Mesenchymal stem cell (in vitro differentiated cells and primary cell): ENCODE results near the gene MDM2.

ENCODE experiments used
- DNase-seq: peaks from one replicate; pipeline ENCODE4 v3.0.0-alpha.2; 2013
- H2AFZ ChIP-seq: one replicate; pipeline ENCODE4 v1.6.1; 2013; ENCODE audit warnings: low read depth, mild to moderate bottlenecking, control low read depth, inconsistent platforms, low read length, moderate library complexity
- H2AK5ac ChIP-seq: 2 replicates; pipeline ENCODE4 v1.6.1; 2013; ENCODE audit warnings: low read length, moderate library complexity, mild to moderate bottlenecking, inconsistent platforms; ENCODE audit not compliant: severe bottlenecking
- H2BK120ac ChIP-seq: one replicate; pipeline ENCODE4 v1.6.1; 2013; ENCODE audit warnings: low read depth, mild to moderate bottlenecking, inconsistent platforms, low read length, moderate library complexity
- H2BK12ac ChIP-seq, 2 experiments: one replicate each; pipeline ENCODE4 v1.6.1; 2013; ENCODE audit warnings: inconsistent platforms in 2 of 2, low read length in 2 of 2, mild to moderate bottlenecking in 2 of 2, moderate library complexity in 2 of 2, control low read depth in 1 of 2
- H2BK15ac ChIP-seq: one replicate; pipeline ENCODE4 v1.6.1; 2013; ENCODE audit warnings: mild to moderate bottlenecking, low read depth, inconsistent platforms; ENCODE audit not compliant: poor library complexity, severe bottlenecking
- H2BK5ac ChIP-seq: 2 replicates; pipeline ENCODE4 v1.6.1; 2013; ENCODE audit warnings: low read depth, mild to moderate bottlenecking, low read length, control low read depth, inconsistent platforms; ENCODE audit not compliant: poor library complexity, severe bottlenecking
- H3K14ac ChIP-seq, 2 experiments: one replicate each; pipeline ENCODE4 v1.6.1; 2013; ENCODE audit warnings: inconsistent platforms in 2 of 2, low read length in 2 of 2, control low read depth in 1 of 2, mild to moderate bottlenecking in 1 of 2, moderate library complexity in 1 of 2
- H3K18ac ChIP-seq, 2 experiments: one replicate each; pipeline ENCODE4 v1.6.1; 2013; ENCODE audit warnings: inconsistent platforms in 2 of 2, low read length in 2 of 2, control low read depth in 1 of 2, low read depth in 1 of 2, mild to moderate bottlenecking in 1 of 2
- H3K23ac ChIP-seq, 2 experiments: one replicate each; pipeline ENCODE4 v1.6.1; 2013; ENCODE audit warnings: inconsistent platforms in 2 of 2, low read length in 2 of 2, mild to moderate bottlenecking in 2 of 2, moderate library complexity in 2 of 2, control low read depth in 1 of 2
- H3K27ac ChIP-seq: 2 replicates; pipeline ENCODE4 v1.5.1; 2013; ENCODE audit warnings: mild to moderate bottlenecking, moderate library complexity, low read length, control low read depth, inconsistent platforms; ENCODE audit not compliant: poor library complexity, severe bottlenecking
- H3K27me3 ChIP-seq, 2 experiments: 2 replicates each; pipeline versions ENCODE4 v1.6.1 to v1.7.0; 2013; ENCODE audit warnings: low read length in 2 of 2, mild to moderate bottlenecking in 2 of 2, moderate library complexity in 2 of 2, control low read depth in 1 of 2, inconsistent platforms in 1 of 2; ENCODE audit not compliant: control insufficient read depth in 1 of 2, insufficient read depth in 1 of 2
- H3K36me3 ChIP-seq, 2 experiments: 2 replicates each; pipeline versions ENCODE4 v1.6.1 to v1.7.0; 2013; ENCODE audit warnings: low read length in 2 of 2, control low read depth in 1 of 2, inconsistent platforms in 1 of 2, low read depth in 1 of 2, mild to moderate bottlenecking in 1 of 2; ENCODE audit not compliant: insufficient read depth in 2 of 2, control insufficient read depth in 1 of 2
- H3K4ac ChIP-seq, 2 experiments: one replicate each; pipeline ENCODE4 v1.6.1; 2013; ENCODE audit warnings: inconsistent platforms in 2 of 2, low read length in 2 of 2, mild to moderate bottlenecking in 2 of 2, moderate library complexity in 2 of 2, control low read depth in 1 of 2, low read depth in 1 of 2
- H3K4me1 ChIP-seq: 2 replicates; pipeline ENCODE4 v1.6.1; 2013; ENCODE audit warnings: low read depth, low read length, control low read depth; ENCODE audit not compliant: control insufficient read depth, insufficient read depth
- H3K4me2 ChIP-seq: 2 replicates; pipeline ENCODE4 v1.6.1; 2013; ENCODE audit warnings: low read length, mild to moderate bottlenecking, inconsistent platforms; ENCODE audit not compliant: poor library complexity, severe bottlenecking
- H3K4me3 ChIP-seq, 2 experiments: 2 replicates each; pipeline versions ENCODE4 v1.5.1 to v1.7.0; 2013; ENCODE audit warnings: low read length in 2 of 2, mild to moderate bottlenecking in 2 of 2, control low read depth in 1 of 2, low read depth in 1 of 2; ENCODE audit not compliant: insufficient read depth in 1 of 2
- H3K79me1 ChIP-seq: replicated peaks from 2 replicates; pipeline ENCODE4 v1.6.1; 2013; ENCODE audit warnings: mild to moderate bottlenecking, control low read depth, low read length, inconsistent platforms; ENCODE audit not compliant: poor library complexity, severe bottlenecking
- H3K9ac ChIP-seq: 2 replicates; pipeline ENCODE4 v1.7.0; 2013; ENCODE audit warnings: mild to moderate bottlenecking, low read length, moderate library complexity
- H3K9me3 ChIP-seq: 2 replicates; pipeline ENCODE4 v1.7.0; 2013; ENCODE audit warnings: mild to moderate bottlenecking, low read length; ENCODE audit not compliant: control insufficient read depth
- H4K8ac ChIP-seq: one replicate; pipeline ENCODE4 v1.6.1; 2013; ENCODE audit warnings: inconsistent platforms, mild to moderate bottlenecking, low read length, moderate library complexity
- H4K91ac ChIP-seq: one replicate; pipeline ENCODE4 v1.6.1; 2013; ENCODE audit warnings: mild to moderate bottlenecking, low read length, inconsistent platforms
- WGBS: methylation state at CpG from one replicate; pipeline ENCODE4 v1.1.7; 2013; ENCODE audit warnings: mixed read lengths; 5-methylcytosine and 5-hydroxymethylcytosine counted together

The MDM2 gene

GRCh38 chr12:68831272-68831671 is 23.3 kb downstream of the MDM2 start:
- H4K91ac ChIP-seq: no peak overlapping the region
- no peak overlapping the region for H2AFZ ChIP-seq
- H3K27me3 ChIP-seq: no peaks in the 10 kb centered on the region
- no peak overlapping the region for H3K18ac ChIP-seq
- peaks cover 3% of the 10 kb centered on the region for H3K4me1 ChIP-seq
- H3K27ac ChIP-seq: peak overlapping the region; percentile 10
- H3K4me3 ChIP-seq: no peak overlapping the region
- no peak overlapping the region for H3K14ac ChIP-seq
- H2BK120ac ChIP-seq: no peak overlapping the region
- no peak overlapping the region for H3K4ac ChIP-seq
- peaks cover 10% of the 10 kb centered on the region for H3K79me1 ChIP-seq
- H3K36me3 ChIP-seq: peaks cover 36 to 93% of the 10 kb centered on the region in 2 experiments
- H2BK15ac ChIP-seq: no peak overlapping the region
- peak overlapping the region in 1 of 2 experiments; percentile 60 for H3K23ac ChIP-seq
- no peak overlapping the region for H2AK5ac ChIP-seq
- no peaks in the 10 kb centered on the region for H3K9me3 ChIP-seq
- DNase-seq: no peak
- H2BK5ac ChIP-seq: no peak overlapping the region
- H4K8ac ChIP-seq: no peak overlapping the region
- no peak overlapping the region for H3K4me2 ChIP-seq
- no peak overlapping the region for H2BK12ac ChIP-seq
- 92% methylated on average over 5 of the region's 6 CpGs for WGBS
- H3K9ac ChIP-seq: peak overlapping the region; percentile 45

DNA sequence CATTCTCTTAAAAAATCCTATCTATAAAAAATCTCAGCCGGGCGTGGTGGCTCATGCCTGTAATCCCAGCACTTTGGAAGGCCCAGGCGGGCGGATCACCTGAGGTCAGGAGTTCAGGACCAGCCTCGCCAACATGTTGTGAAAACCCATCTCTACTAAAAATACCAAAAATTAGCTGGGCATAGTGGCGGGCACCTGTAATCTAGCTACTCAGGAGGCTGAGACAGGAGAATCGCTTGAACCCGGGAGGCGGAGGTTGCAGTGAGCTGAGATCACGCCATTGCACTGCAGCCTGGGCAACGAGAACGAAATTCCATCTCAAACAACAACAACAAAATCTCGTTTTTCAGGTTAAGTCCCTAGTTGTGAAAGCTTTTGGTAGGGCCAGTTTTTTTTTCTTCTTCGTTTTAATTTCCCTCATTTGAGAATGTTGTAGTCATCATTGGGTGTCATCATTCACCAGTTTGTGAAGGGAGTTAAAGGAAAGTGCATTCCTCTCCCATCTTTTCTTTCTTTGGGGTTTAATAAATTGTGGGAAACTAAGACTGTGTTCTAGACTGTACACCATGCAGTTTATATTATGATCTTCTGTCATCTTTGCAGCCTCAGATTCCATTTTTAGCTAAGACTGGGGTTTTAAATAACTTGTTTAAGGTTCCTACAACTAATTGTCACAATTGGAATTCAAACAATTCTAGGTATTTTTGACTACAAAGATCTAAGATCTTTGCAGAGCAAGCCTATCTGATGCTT is 23.9 kb downstream of the MDM2 start:
- peaks cover 3% of the 10 kb centered on the region for H3K4me1 ChIP-seq
- peaks cover 10% of the 10 kb centered on the region for H3K79me1 ChIP-seq
- H3K36me3 ChIP-seq: peaks cover 34 to 95% of the 10 kb centered on the region in 2 experiments
- no peaks in the 10 kb centered on the region for H3K27me3 ChIP-seq
- no peak for DNase-seq
- no peak overlapping the region for H3K23ac ChIP-seq
- H3K27ac ChIP-seq: no peak overlapping the region
- no peaks in the 10 kb centered on the region for H3K9me3 ChIP-seq
- H2BK5ac ChIP-seq: no peak overlapping the region
- no peak overlapping the region for H4K8ac ChIP-seq
- H3K4ac ChIP-seq: no peak overlapping the region
- no peak overlapping the region for H2BK12ac ChIP-seq
- H3K14ac ChIP-seq: no peak overlapping the region
- no peak overlapping the region for H2BK120ac ChIP-seq
- H4K91ac ChIP-seq: no peak overlapping the region
- no peak overlapping the region for H2AFZ ChIP-seq
- WGBS: 95% methylated on average over 12 of the region's 14 CpGs
- no peak overlapping the region for H3K4me3 ChIP-seq
- no peak overlapping the region for H3K18ac ChIP-seq
- no peak overlapping the region for H3K4me2 ChIP-seq
- no peak overlapping the region for H2BK15ac ChIP-seq
- no peak overlapping the region for H2AK5ac ChIP-seq
- H3K9ac ChIP-seq: peak overlapping the region; percentile 45

DNA sequence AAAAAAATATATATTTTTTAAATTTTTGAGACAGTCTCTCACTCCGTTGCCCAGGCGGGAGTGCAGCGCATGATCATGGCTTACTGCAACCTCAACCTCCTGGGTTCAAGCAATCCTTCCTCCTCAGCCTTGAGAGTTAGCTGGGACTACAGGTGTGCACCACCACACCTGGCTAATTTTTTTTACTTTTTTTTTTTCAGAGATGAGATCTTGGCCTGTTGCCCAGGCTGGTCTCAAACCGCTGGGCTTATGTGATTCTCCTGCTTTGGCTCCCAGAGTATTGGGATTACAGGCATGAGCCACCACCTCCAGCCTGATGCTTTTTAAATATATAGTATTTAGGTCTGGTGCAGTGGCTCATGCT is 24.5 kb downstream of the MDM2 start:
- no peak overlapping the region for H3K4ac ChIP-seq
- peaks cover 6% of the 10 kb centered on the region for H3K4me1 ChIP-seq
- H4K8ac ChIP-seq: no peak overlapping the region
- H2BK12ac ChIP-seq: no peak overlapping the region
- no peak overlapping the region for H4K91ac ChIP-seq
- H3K36me3 ChIP-seq: peaks cover 39 to 95% of the 10 kb centered on the region in 2 experiments
- no peak for DNase-seq
- WGBS: 99% methylated on average over 4 of the region's 4 CpGs
- no peak overlapping the region for H3K9ac ChIP-seq
- no peaks in the 10 kb centered on the region for H3K27me3 ChIP-seq
- no peak overlapping the region for H2BK120ac ChIP-seq
- no peak overlapping the region for H2AK5ac ChIP-seq
- no peaks in the 10 kb centered on the region for H3K9me3 ChIP-seq
- no peak overlapping the region for H3K14ac ChIP-seq
- no peak overlapping the region for H2AFZ ChIP-seq
- H3K4me2 ChIP-seq: no peak overlapping the region
- no peak overlapping the region for H3K23ac ChIP-seq
- peaks cover 13% of the 10 kb centered on the region for H3K79me1 ChIP-seq
- no peak overlapping the region for H2BK15ac ChIP-seq
- no peak overlapping the region for H3K4me3 ChIP-seq
- H2BK5ac ChIP-seq: no peak overlapping the region
- no peak overlapping the region for H3K18ac ChIP-seq
- H3K27ac ChIP-seq: peak overlapping the region; percentile 19

- Histone ChIP-seq H3K36me3 (peaks cover 33 to 95% of the 10 kb centered on the region in 2 experiments), H3K18ac (no peak overlapping the region), H3K4me3 (no peak overlapping the region), H2AFZ (no peak overlapping the region), H2BK120ac (no peak overlapping the region), H3K9me3 (no peaks in the 10 kb centered on the region), H4K8ac (no peak overlapping the region), H2BK12ac (no peak overlapping the region), H3K79me1 (peaks cover 17% of the 10 kb centered on the region), H4K91ac (no peak overlapping the region), H2BK15ac (no peak overlapping the region), H3K14ac (no peak overlapping the region), H3K9ac (peak overlapping the region; percentile 44), H3K4me2 (no peak overlapping the region), H2AK5ac (no peak overlapping the region), H3K23ac (no peak overlapping the region), H3K27ac (no peak overlapping the region), H3K4me1 (peaks cover 6% of the 10 kb centered on the region), H2BK5ac (no peak overlapping the region), H3K4ac (no peak overlapping the region), H3K27me3 (no peaks in the 10 kb centered on the region)
- DNase-seq: no peak
- WGBS: 100% methylated on average over 4 of the region's 4 CpGs
Measured at GRCh38 chr12:68833508-68833907, 25.5 kb downstream of the MDM2 start.
